GM12878 (cell line): Measurements from ENCODE around the gene SOCS1. TPM values are rescaled to one million over a fixed set of nuclear protein-coding genes. Genes with fewer than 3 reads are reported as not detected.

Experiments used
- ATAC-seq: fragments of 200-7000 bp; cut with Tn5 transposase; 3 replicates; pipeline ENCODE4 v1.9.1; 2020; ENCODE audit warnings: mild to moderate bottlenecking, moderate library complexity
- BruUV-seq: library from RNA; stranded (reverse); fragments of 400-500 nt; replicated peaks from 2 replicates; lab custom pipeline; 2021; lab: Mats Ljungman, UMichigan
- CTCF ChIA-PET: fragments of 300-600 bp; sonication (Branson Sonifier 250); formaldehyde crosslinking; extraction: SDS; loops from one replicate; lab custom pipeline; 2021; ENCODE audit warnings: inconsistent platforms; lab: Yijun Ruan, JAX
- POLR2A ChIA-PET: fragments of 350-600 bp; formaldehyde crosslinking; extraction: SDS; loops from one replicate; lab custom pipeline; 2021; ENCODE audit warnings: inconsistent platforms; lab: Charles Lee
- RAD21 ChIA-PET: fragments of 300-600 bp; sonication (Branson Sonifier 250); formaldehyde crosslinking; loops from one replicate; lab custom pipeline; 2023; ENCODE audit warnings: antibody characterized with exemption; ENCODE audit not compliant: unreplicated experiment; lab: Charles Lee
- SMC1A ChIA-PET: fragments of 300-600 bp; sonication (Branson Sonifier 250); formaldehyde crosslinking; loops from one replicate; lab custom pipeline; 2023; ENCODE audit not compliant: unreplicated experiment, uncharacterized antibody; lab: Charles Lee
- DNase-seq: peaks from one replicate; pipeline ENCODE4 v3.0.0-alpha.2; 2011; ENCODE audit warnings: low read depth, low spot score
- FAIRE-seq: peaks from 3 replicates; lab custom pipeline; 2011; peaks lifted over from hg19 to GRCh38; lab: Jason Lieb, UNC
- H2AFZ ChIP-seq: 2 replicates; pipeline ENCODE4 v1.6.0; 2011; ENCODE audit warnings: low read depth, low read length, control low read depth; ENCODE audit not compliant: control insufficient read depth
- H3K27ac ChIP-seq: 2 replicates; pipeline ENCODE4 v1.5.1; 2011; ENCODE audit warnings: control low read depth; ENCODE audit not compliant: control insufficient read depth, insufficient read depth
- H3K27me3 ChIP-seq, 2 experiments: replicated peaks in 1 of 2; 2 replicates each; pipeline versions ENCODE4 v1.6.0 to v1.6.1; 2011; ENCODE audit warnings: low read length in 1 of 2; ENCODE audit not compliant: control insufficient read depth in 2 of 2, insufficient read depth in 2 of 2
- H3K36me3 ChIP-seq, 2 experiments: 2 replicates each; pipeline ENCODE4 v1.5.1; 2011; ENCODE audit warnings: low read length in 1 of 2; ENCODE audit not compliant: control insufficient read depth in 2 of 2, insufficient read depth in 2 of 2
- H3K4me1 ChIP-seq: 2 replicates; pipeline ENCODE4 v1.6.1; 2011; ENCODE audit warnings: mild to moderate bottlenecking, low read length, moderate library complexity, mixed read lengths; ENCODE audit not compliant: control insufficient read depth, insufficient read depth
- H3K4me2 ChIP-seq: 2 replicates; pipeline ENCODE4 v1.6.0; 2011; ENCODE audit warnings: control low read depth; ENCODE audit not compliant: control insufficient read depth, insufficient read depth
- H3K4me3 ChIP-seq: fragments of 200-600 bp; sonication (generic); 2 replicates; pipeline ENCODE4 v1.5.1; 2016
- H3K79me2 ChIP-seq: 2 replicates; pipeline ENCODE4 v1.6.0; 2011; ENCODE audit warnings: low read length; ENCODE audit not compliant: control insufficient read depth, insufficient read depth
- H3K9ac ChIP-seq: 2 replicates; pipeline ENCODE4 v1.8.0; 2011; ENCODE audit warnings: low read length, control low read depth, mixed read lengths; ENCODE audit not compliant: control insufficient read depth, insufficient read depth
- H3K9me3 ChIP-seq: replicated peaks from 3 replicates; pipeline ENCODE4 v1.5.1; 2011; ENCODE audit warnings: mild to moderate bottlenecking, low read length; ENCODE audit not compliant: control insufficient read depth, insufficient read depth
- H4K20me1 ChIP-seq: 2 replicates; pipeline ENCODE4 v1.6.0; 2011; ENCODE audit not compliant: control insufficient read depth, insufficient read depth
- EGR1 ChIP-seq, 2 experiments: IDR thresholded peaks; 1 replicate in 1 of 2; 2 replicates in 1 of 2; pipeline ENCODE4 v1.6.1; 2011 to 2012; ENCODE audit warnings: low read depth in 2 of 2, low read length in 2 of 2, borderline replicate concordance in 1 of 2, mild to moderate bottlenecking in 1 of 2, moderate library complexity in 1 of 2
- ESRRA ChIP-seq: IDR thresholded peaks from 2 replicates; pipeline ENCODE4 v1.6.1; 2012; ENCODE audit warnings: mild to moderate bottlenecking, low read length, improper control_type of control experiment
- MEF2A ChIP-seq: IDR thresholded peaks from 2 replicates; pipeline ENCODE4 v1.6.1; 2011; ENCODE audit warnings: low read depth, mild to moderate bottlenecking, low read length, moderate library complexity; ENCODE audit not compliant: insufficient read depth
- MYB ChIP-seq: fragments of 150-350 bp; IDR thresholded peaks from 2 replicates; pipeline ENCODE4 v1.6.1; 2014; ENCODE audit warnings: mild to moderate bottlenecking, low read depth, low read length, borderline replicate concordance
- NFYA ChIP-seq: IDR thresholded peaks from 2 replicates; pipeline ENCODE4 v1.6.1; 2011; ENCODE audit warnings: low read depth, mild to moderate bottlenecking, low read length, improper control_type of control experiment, borderline replicate concordance
- RBBP5 ChIP-seq: fragments of 200-600 bp; sonication (generic); conservative IDR thresholded peaks from 2 replicates; pipeline ENCODE4 v1.6.1; 2016
- TARDBP ChIP-seq: IDR thresholded peaks from 2 replicates; pipeline ENCODE4 v1.6.1; 2016; ENCODE audit warnings: borderline replicate concordance
- TBL1XR1 ChIP-seq: IDR thresholded peaks from 2 replicates; pipeline ENCODE4 v1.6.1; 2012; ENCODE audit warnings: low read depth, low read length, improper control_type of control experiment
- ZNF24 ChIP-seq: fragments of 450-650 bp; IDR thresholded peaks from 2 replicates; pipeline ENCODE4 v1.6.1; 2017; ENCODE audit warnings: antibody characterized with exemption, mild to moderate bottlenecking
- WGBS: methylation state at CpG from one replicate; pipeline ENCODE4 v1.1.6; 2016; ENCODE audit warnings: low lambda C conversion rate; ENCODE audit not compliant: insufficient replicate concordance, insufficient coverage; ENCODE audit errors: missing lambda C conversion rate; 5-methylcytosine and 5-hydroxymethylcytosine counted together
- in situ Hi-C: fragments of 300-500 bp; cut with MboI; formaldehyde crosslinking; loops from 9 replicates; pipeline ENCODE4 v1.14.3; 2018; ENCODE audit warnings: mixed read lengths
- intact Hi-C: fragments of 100-400 bp; cut with micrococcal nuclease; formaldehyde crosslinking; loops from one replicate; pipeline ENCODE4 v1.14.2; 2022; ENCODE audit not compliant: unreplicated experiment
- polyA plus RNA-seq, 11 experiments: library from polyadenylated mRNA; depleted of rRNA in 4 of 11; unstranded in 6 of 11; stranded (reverse) in 5 of 11; fragments of >200 nt; fragmentation: Nextera tagmentation in 4 of 11; fragmentation: Illumina TruSeq in 1 of 11; extraction: Ambion mirVana in 4 of 11; extraction: Trizol in 1 of 11; gene quantifications; 1 replicate in 1 of 11; 2 replicates in 10 of 11; pipeline versions ENCODE4 v1.2.1 to v1.2.3, GENCODE V29; 2011 to 2016; ENCODE audit warnings: inconsistent platforms in 2 of 11, missing spikeins in 2 of 11, low read depth in 1 of 11
- total RNA-seq, 4 experiments: library from RNA; depleted of rRNA in 3 of 4; stranded (reverse); fragments of >200 nt in 3 of 4; fragmentation: Illumina TruSeq in 1 of 4; extraction: Trizol in 1 of 4; gene quantifications; 2 replicates each; pipeline versions ENCODE4 v1.2.1 to v1.2.3, GENCODE V29; 2013 to 2021
- TF ChIP-seq, protein P1 (sequence below): IDR thresholded peaks from 2 replicates; pipeline ENCODE4 v1.6.1; 2011; ENCODE audit warnings: borderline replicate concordance, low read depth, mild to moderate bottlenecking, moderate library complexity, mixed read lengths, low read length; ENCODE audit not compliant: insufficient read depth; ENCODE audit errors: extremely low read length
- TF ChIP-seq, protein P2 (sequence below): fragments of 450-650 bp; IDR thresholded peaks from 2 replicates; pipeline ENCODE4 v1.6.1; 2016; ENCODE audit warnings: mild to moderate bottlenecking
- TF ChIP-seq, protein P3 (sequence below): IDR thresholded peaks from 2 replicates; pipeline ENCODE4 v1.6.1; 2012; ENCODE audit warnings: low read depth, low read length, improper control_type of control experiment
- TF ChIP-seq, protein P4 (sequence below): fragments of 450-650 bp; IDR thresholded peaks from 2 replicates; pipeline ENCODE4 v1.6.1; 2016; ENCODE audit warnings: mild to moderate bottlenecking
- TF ChIP-seq, protein P5 (sequence below): IDR thresholded peaks from 2 replicates; pipeline ENCODE4 v1.6.1; 2011; ENCODE audit warnings: borderline replicate concordance, low read depth, mild to moderate bottlenecking, moderate library complexity, low read length; ENCODE audit not compliant: insufficient read depth, poor library complexity, severe bottlenecking

SOCS1 gene
- total and polyA plus RNA-seq, 10 of the 15 experiments (the other 5 are each of a cell fraction or from before 2014, with no cell fraction given) = 0.42 to 39.8 (median 11.2) TPM

DNA sequence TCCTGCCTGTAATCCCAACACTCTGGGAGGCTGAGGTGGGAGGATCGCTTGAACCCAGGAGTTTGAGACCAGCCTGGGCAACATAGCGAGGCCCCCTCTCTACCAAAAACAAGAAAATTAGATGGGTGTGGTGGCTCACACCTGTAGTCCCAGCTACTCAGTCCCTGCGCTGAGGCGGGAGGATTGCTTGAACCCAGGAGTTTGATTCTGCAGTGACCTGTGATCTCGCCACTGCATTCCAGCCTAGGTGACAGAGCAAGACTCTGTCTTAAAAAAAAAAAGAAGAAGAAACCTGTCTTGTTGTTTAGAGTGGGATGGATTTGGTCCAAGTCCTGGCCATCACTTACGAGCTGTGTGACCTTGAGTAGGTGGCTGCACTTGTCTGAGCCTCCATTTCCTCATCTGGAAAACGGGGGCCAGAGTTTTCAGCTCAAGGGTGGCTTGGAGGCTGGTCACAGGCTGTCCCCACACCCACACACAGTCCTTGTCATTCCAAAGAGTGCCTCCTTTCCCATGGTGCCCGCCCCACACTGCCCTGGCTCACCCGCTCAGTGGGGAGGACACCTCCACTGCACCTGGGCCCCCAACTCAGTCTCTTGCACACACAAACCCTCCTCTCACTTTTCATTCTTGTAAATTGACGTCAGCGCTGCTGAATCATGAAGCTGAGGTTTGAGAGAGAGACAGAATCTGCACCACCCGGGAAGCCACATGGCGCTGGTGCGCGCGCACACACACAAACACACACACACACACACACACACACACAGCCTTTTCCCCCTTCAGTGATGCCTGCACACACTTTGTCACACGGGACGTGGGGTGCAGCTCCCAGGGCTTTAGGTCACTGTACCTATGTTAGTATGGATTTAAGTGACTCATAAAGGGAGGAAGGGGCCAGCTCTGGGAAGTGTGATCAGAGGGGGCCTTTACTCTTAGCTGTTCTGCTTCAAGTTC, 4.2 kb downstream of the SOCS1 start:
- CTCF ChIA-PET = interaction anchor here (0.8 to 7.8 kb wide), 13 partner anchors 16 to 298 kb away, joined by 3 to 50 read pairs (median 4); no protein-coding TSS in a partner anchor
- peaks cover 17% of the 10 kb centered on the region for H3K4me1 ChIP-seq
- TF ChIP-seq, protein P1, sequence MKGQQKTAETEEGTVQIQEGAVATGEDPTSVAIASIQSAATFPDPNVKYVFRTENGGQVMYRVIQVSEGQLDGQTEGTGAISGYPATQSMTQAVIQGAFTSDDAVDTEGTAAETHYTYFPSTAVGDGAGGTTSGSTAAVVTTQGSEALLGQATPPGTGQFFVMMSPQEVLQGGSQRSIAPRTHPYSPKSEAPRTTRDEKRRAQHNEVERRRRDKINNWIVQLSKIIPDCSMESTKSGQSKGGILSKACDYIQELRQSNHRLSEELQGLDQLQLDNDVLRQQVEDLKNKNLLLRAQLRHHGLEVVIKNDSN = no peak
- TF ChIP-seq TBL1XR1 (no peak), EGR1 (IDR thresholded peaks at IDR 0.05; ENCODE audit: borderline replicate concordance in 1 of 2, low read depth in 2 of 2, low read length in 2 of 2) (0 out of 3 replicates have a peak, but pooled peaks of 1 of the 2 experiments have one; percentile 11), ZNF24 (no peak), MYB (no peak), RBBP5 (no peak), ESRRA (no peak), MEF2A (no peak), NFYA (no peak), TARDBP (peak; percentile 71; the same call in 1 of the 2 replicates)
- TF ChIP-seq, protein P2, sequence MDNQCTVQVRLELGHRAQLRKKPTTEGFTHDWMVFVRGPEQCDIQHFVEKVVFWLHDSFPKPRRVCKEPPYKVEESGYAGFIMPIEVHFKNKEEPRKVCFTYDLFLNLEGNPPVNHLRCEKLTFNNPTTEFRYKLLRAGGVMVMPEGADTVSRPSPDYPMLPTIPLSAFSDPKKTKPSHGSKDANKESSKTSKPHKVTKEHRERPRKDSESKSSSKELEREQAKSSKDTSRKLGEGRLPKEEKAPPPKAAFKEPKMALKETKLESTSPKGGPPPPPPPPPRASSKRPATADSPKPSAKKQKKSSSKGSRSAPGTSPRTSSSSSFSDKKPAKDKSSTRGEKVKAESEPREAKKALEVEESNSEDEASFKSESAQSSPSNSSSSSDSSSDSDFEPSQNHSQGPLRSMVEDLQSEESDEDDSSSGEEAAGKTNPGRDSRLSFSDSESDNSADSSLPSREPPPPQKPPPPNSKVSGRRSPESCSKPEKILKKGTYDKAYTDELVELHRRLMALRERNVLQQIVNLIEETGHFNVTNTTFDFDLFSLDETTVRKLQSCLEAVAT = peak; percentile 66; the same call in 1 of the 2 replicates
- TF ChIP-seq, protein P3, sequence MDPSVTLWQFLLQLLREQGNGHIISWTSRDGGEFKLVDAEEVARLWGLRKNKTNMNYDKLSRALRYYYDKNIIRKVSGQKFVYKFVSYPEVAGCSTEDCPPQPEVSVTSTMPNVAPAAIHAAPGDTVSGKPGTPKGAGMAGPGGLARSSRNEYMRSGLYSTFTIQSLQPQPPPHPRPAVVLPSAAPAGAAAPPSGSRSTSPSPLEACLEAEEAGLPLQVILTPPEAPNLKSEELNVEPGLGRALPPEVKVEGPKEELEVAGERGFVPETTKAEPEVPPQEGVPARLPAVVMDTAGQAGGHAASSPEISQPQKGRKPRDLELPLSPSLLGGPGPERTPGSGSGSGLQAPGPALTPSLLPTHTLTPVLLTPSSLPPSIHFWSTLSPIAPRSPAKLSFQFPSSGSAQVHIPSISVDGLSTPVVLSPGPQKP = no peak
- TF ChIP-seq, protein P4, sequence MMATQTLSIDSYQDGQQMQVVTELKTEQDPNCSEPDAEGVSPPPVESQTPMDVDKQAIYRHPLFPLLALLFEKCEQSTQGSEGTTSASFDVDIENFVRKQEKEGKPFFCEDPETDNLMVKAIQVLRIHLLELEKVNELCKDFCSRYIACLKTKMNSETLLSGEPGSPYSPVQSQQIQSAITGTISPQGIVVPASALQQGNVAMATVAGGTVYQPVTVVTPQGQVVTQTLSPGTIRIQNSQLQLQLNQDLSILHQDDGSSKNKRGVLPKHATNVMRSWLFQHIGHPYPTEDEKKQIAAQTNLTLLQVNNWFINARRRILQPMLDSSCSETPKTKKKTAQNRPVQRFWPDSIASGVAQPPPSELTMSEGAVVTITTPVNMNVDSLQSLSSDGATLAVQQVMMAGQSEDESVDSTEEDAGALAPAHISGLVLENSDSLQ = peak; percentile 5; the same call in 1 of the 2 replicates
- TF ChIP-seq, protein P5, sequence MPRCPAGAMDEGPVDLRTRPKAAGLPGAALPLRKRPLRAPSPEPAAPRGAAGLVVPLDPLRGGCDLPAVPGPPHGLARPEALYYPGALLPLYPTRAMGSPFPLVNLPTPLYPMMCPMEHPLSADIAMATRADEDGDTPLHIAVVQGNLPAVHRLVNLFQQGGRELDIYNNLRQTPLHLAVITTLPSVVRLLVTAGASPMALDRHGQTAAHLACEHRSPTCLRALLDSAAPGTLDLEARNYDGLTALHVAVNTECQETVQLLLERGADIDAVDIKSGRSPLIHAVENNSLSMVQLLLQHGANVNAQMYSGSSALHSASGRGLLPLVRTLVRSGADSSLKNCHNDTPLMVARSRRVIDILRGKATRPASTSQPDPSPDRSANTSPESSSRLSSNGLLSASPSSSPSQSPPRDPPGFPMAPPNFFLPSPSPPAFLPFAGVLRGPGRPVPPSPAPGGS = peak; percentile 17

More for the DNA sequence above, 4.2 kb downstream of the SOCS1 start:
- H2AFZ ChIP-seq = no peak overlapping the region
- no peaks in the 10 kb centered on the region for H3K9me3 ChIP-seq
- no peak for DNase-seq
- BruUV-seq = no TSS peak
- no peaks in the 10 kb centered on the region for H4K20me1 ChIP-seq
- in situ Hi-C loops = loop anchor here (5.0 kb wide), 1 partner anchor 285 kb away; no protein-coding TSS in a partner anchor
- peaks cover 37% of the 10 kb centered on the region for H3K79me2 ChIP-seq
- FAIRE-seq = peak; percentile 74
- H3K4me2 ChIP-seq = peak overlapping the region; percentile 92
- H3K36me3 ChIP-seq = peaks cover 0 to 3% of the 10 kb centered on the region in 2 experiments; a peak in 1 of 4 replicates
- POLR2A ChIA-PET = interaction anchor here (0.6 to 6.6 kb wide), 20 partner anchors 9 to 287 kb away, joined by 3 to 53 read pairs (median 4); no protein-coding TSS in a partner anchor
- RAD21 ChIA-PET = interaction anchor here (0.6 to 11.8 kb wide), 26 partner anchors 16 to 298 kb away, joined by 3 to 243 read pairs (median 4); no protein-coding TSS in a partner anchor
- peak overlapping the region; percentile 91; the same call in 1 of the 2 replicates for H3K4me3 ChIP-seq
- no peak overlapping the region for H3K27ac ChIP-seq
- no peak overlapping the region for H3K9ac ChIP-seq
- SMC1A ChIA-PET = interaction anchor here (0.6 to 8.8 kb wide), 30 partner anchors 16 to 335 kb away, joined by 3 to 72 read pairs (median 4); no protein-coding TSS in a partner anchor
- WGBS = 42% methylated on average over 18 of the region's 18 CpGs
- peak; percentile 17 for ATAC-seq
- intact Hi-C loops = loop anchor here (1.0 to 2.0 kb wide), 2 partner anchors 49 to 69 kb away; no protein-coding TSS in a partner anchor
- H3K27me3 ChIP-seq = no peaks in the 10 kb centered on the region
